ENCODE data around the gene TMEM132C. TPM values are rescaled to one million over a fixed set of nuclear protein-coding genes. Genes with fewer than 3 reads are reported as not detected.

The TMEM132C gene
- total and polyA plus RNA-seq, 2 of the 13 experiments (the other 11 are each of a cell fraction or from before 2014, with no cell fraction given) = not detected

- DNase-seq (ENCODE audit: low spot score) (no peak), ATAC-seq (no peak), FAIRE-seq (no peak)
- Histone ChIP-seq H2AFZ (ENCODE audit: low read length) (no peak overlapping the region), H3K4me2 (ENCODE audit: low read depth, low read length) (no peak overlapping the region), H3K9ac (ENCODE audit: insufficient read depth, low read depth, low read length) (no peak overlapping the region), H3K4me3 (replicated peaks in 1 of 3; ENCODE audit: insufficient read depth in 1 of 3, low read depth in 2 of 3, low read length in 3 of 3) (no peak overlapping the region), H3K4me1 (ENCODE audit: insufficient read depth, low read length) (no peaks in the 10 kb centered on the region), H3K27me3 (ENCODE audit: control insufficient read depth in 1 of 2, insufficient read depth in 2 of 2, low read length in 2 of 2) (no peaks in the 10 kb centered on the region), H3K9me3 (ENCODE audit: low read length) (peaks cover 10% of the 10 kb centered on the region), H4K20me1 (ENCODE audit: insufficient read depth, low read length) (no peaks in the 10 kb centered on the region), H3K79me2 (ENCODE audit: insufficient read depth, low read length) (no peaks in the 10 kb centered on the region), H3K36me3 (replicated peaks in 1 of 2; ENCODE audit: control insufficient read depth in 1 of 2, insufficient read depth in 2 of 2, low read length in 2 of 2) (no peaks in the 10 kb centered on the region), H3K27ac (ENCODE audit: extremely low read length, insufficient read depth, low read length) (no peak overlapping the region)
- POLR2A ChIA-PET = no interaction called here
- CTCF ChIA-PET (ENCODE audit: low intra/inter-chr PET ratio, low total read pairs) = no interaction called here
- intact Hi-C loops (cut with micrococcal nuclease; ENCODE audit: unreplicated experiment) (no loop called here), in situ Hi-C loops (cut with HindIII; ENCODE audit: extremely low pct_ligation_motif_present, low pct_unique_long_range_greater_than_20kb) (no loop called here)
- WGBS (ENCODE audit: low lambda C conversion rate) = 0% methylated on average over 2 of the region's 7 CpGs
- no peak for TF ChIP-seq IKZF1 (IDR thresholded peaks at IDR 0.05)
- TF ChIP-seq MNT (IDR thresholded peaks at IDR 0.05) = peak; percentile 99
- no TSS peak for BruUV-seq (replicated peaks)
Observed at GRCh38 chr12:128567730-128568129, 300.8 kb downstream of the TMEM132C start.

- DNase-seq (ENCODE audit: low spot score) (no peak), FAIRE-seq (no peak), ATAC-seq (no peak)
- WGBS (ENCODE audit: low lambda C conversion rate) = 0% methylated on average over 11 of the region's 11 CpGs
- H3K4me2 ChIP-seq (ENCODE audit: low read depth, low read length) = no peak overlapping the region
- intact Hi-C loops (cut with micrococcal nuclease; ENCODE audit: unreplicated experiment) = no loop called here
- no peak overlapping the region for H3K27ac ChIP-seq (ENCODE audit: extremely low read length, insufficient read depth, low read length)
- POLR2A ChIA-PET = no interaction called here
- no peaks in the 10 kb centered on the region for H3K36me3 ChIP-seq (replicated peaks in 1 of 2; ENCODE audit: control insufficient read depth in 1 of 2, insufficient read depth in 2 of 2, low read length in 2 of 2)
- in situ Hi-C loops (cut with HindIII; ENCODE audit: extremely low pct_ligation_motif_present, low pct_unique_long_range_greater_than_20kb) = no loop called here
- H3K79me2 ChIP-seq (ENCODE audit: insufficient read depth, low read length) = no peaks in the 10 kb centered on the region
- H3K9me3 ChIP-seq (ENCODE audit: low read length) = peaks cover 10% of the 10 kb centered on the region
- H2AFZ ChIP-seq (ENCODE audit: low read length) = no peak overlapping the region
- H4K20me1 ChIP-seq (ENCODE audit: insufficient read depth, low read length) = no peaks in the 10 kb centered on the region
- no peaks in the 10 kb centered on the region for H3K27me3 ChIP-seq (ENCODE audit: control insufficient read depth in 1 of 2, insufficient read depth in 2 of 2, low read length in 2 of 2)
- H3K4me1 ChIP-seq (ENCODE audit: insufficient read depth, low read length) = no peaks in the 10 kb centered on the region
- no peak overlapping the region for H3K4me3 ChIP-seq (replicated peaks in 1 of 3; ENCODE audit: insufficient read depth in 1 of 3, low read depth in 2 of 3, low read length in 3 of 3)
- CTCF ChIA-PET (ENCODE audit: low intra/inter-chr PET ratio, low total read pairs) = no interaction called here
- H3K9ac ChIP-seq (ENCODE audit: insufficient read depth, low read depth, low read length) = no peak overlapping the region
- BruUV-seq (replicated peaks) = no TSS peak
- TF ChIP-seq ATF2 (CRISPR knock-in tag; IDR thresholded peaks at IDR 0.05) (no peak), ZNF709 (CRISPR knock-in tag; IDR thresholded peaks at IDR 0.05) (no peak), ZNF616 (CRISPR knock-in tag; IDR thresholded peaks at IDR 0.05; ENCODE audit: low read depth) (no peak), ZFP1 (CRISPR knock-in tag; IDR thresholded peaks at IDR 0.05) (no peak), FOXO1 (CRISPR knock-in tag; IDR thresholded peaks at IDR 0.05) (no peak)
Observed at GRCh38 chr12:128570191-128571065, 303.5 kb downstream of the TMEM132C start.
